GM18861 (cell line): ENCODE data around the gene RUNX2.
"Not testable (repeated sequence)": the region's sequence is repeated elsewhere in the genome, so short reads cannot be mapped to it uniquely, and the experiment has no call there.

ENCODE experiments used
- ATAC-seq: cut with Tn5 transposase; IDR thresholded peaks from one replicate; pipeline ENCODE4 v1.9.1; 2021; ENCODE audit not compliant: unreplicated experiment

RUNX2 gene

GRCh38 chr6:45450831-45451230 lies 122.7 kb downstream of the RUNX2 start:
- ATAC-seq, result no peak

DNA sequence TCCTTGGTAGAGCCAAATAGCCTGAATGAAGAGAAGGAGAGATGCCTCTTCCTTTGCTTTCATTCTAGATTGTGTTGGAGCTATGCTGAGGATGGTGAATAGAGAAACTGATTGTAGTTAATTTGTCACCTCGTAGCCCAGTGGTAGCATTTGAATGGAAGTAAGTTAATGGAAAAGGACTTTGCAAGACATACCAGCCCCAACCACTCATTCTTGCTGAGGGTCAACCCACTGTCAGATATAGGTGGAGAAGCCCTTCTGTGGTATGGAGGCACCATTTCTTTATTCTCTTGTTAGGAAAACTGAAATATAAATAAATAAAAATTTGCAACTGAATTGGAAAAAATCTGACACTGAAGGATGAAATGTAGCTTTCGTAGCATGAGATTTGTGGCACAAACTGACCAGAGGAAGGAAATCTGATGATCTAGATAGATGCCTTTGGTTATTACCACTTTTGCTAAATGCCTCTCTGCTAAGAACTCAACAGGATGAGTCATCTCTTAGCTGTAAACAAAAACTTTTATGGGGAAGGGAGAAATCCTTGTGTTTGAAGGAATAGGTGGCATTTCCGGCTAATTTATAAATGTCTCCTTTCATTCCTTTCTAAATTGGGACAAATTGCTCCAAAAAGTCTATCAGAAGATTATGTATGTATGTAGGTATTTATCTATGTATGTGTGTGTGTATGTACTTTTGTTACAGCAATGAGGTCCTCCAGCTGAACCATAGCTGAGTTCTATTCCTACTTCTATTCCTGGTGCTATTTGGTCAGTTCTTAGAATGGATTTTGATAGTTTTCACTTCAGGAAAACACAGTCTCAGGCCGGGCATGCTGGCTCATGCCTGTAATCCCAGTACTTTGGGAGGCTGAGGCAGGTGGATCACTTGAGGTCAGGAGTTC lies 126.1 kb downstream of the RUNX2 start:
- ATAC-seq, result no peak

GRCh38 chr6:45455408-45455807 lies 127.3 kb downstream of the RUNX2 start:
- no peak for ATAC-seq

DNA sequence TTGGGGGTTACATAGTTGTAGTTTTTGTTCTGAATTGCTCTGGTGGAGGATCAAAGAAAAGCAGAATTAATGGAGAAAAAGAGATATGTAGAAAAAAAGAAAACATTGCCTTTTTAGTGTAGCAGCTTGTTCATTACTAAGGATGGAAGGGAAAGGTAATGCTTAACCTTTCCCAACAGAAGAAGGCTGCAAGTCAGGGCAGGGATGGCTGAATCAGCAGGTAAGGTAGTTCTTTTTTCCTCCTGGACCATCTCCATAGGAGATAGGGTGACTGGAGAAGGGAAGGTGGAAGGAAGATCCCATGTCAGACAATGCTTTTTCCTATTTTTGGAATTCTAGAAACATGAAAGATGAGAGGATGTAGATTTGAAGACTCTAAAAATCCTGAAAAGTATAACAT lies 129.0 kb downstream of the RUNX2 start:
- ATAC-seq, result no peak

GRCh38 chr6:45458672-45459071 lies 130.5 kb downstream of the RUNX2 start:
- ATAC-seq, result no peak

DNA sequence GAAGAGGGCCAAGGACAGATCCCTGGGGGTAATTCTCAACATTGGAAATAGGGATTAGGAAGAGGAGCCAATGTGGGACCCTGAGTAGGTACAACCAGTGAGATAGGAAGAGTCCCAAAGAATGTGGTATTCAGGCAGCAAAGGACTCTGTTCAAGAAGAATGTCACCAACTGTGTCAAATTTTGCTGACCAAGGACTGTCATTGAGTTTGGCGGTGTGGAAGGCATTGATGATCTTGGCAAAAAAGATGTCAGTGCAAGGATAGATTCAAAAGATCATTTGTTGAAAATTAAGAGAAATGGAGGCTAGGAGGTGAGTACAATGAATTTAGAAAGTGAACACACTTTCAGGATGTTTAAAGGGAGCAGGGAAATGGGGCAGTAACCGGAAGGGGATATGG lies 132.0 kb downstream of the RUNX2 start:
- ATAC-seq, result no peak

- ATAC-seq, result no peak
Measured at GRCh38 chr6:45461486-45461885, 133.4 kb downstream of the RUNX2 start.

- no peak for ATAC-seq
Measured at GRCh38 chr6:45462190-45463134, 134.3 kb downstream of the RUNX2 start.

DNA sequence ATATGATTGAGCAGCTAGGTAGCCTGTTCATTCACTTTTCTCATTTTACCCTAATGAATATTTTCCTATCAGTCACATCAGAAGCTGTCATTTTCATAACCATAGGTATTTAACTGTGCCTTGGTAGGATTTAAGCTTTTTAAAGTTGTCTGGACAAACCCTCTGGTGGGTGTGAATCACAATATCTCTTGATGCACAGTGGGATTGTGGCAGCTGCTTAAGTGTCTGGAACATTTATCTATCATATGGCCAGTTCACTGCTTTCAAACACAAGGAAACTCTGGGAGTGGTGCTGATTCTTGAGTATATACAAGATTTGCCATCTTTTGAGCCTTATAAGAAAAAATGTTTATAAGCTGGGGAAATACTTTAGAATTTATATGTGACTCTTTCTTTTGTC lies 136.6 kb downstream of the RUNX2 start:
- ATAC-seq, result no peak

DNA sequence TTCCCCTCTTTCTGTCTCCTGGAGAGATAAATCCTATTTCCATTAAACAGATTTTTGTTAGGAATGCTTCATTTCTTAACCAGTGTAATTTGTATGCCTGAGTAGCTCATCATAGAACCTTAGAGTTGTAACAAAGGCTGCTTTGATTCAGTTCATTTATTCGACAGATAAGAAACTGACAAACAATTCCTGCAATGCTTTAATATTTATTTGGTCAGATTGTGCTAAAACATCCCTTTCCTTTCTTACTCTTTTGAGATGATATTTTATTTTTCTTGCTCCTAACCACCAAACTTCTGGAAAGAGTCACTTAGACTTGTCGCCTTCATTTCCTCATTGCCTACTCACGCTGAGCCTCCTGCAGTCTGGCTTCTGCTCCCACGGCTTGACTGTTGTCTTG lies 138.6 kb downstream of the RUNX2 start:
- no peak for ATAC-seq

DNA sequence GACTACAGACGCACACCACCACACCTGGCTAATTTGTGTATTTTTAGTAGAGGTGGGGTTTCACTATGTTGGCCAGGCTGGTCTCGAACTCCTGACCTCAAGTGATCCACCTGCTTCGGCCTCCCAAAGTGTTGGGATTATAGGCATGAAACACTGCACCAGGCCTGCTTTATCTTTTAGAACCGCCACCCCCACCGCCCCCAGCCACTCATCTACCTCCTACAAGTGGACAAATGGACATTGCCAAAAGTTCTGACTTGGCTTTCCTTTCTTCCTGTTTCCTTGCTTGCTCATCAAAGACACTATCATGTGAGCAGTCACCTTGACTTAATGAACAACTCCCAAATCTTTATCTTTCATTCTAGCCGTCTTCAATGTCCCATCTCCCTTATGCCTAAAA lies 139.3 kb downstream of the RUNX2 start:
- not testable (repeated sequence) for ATAC-seq

DNA sequence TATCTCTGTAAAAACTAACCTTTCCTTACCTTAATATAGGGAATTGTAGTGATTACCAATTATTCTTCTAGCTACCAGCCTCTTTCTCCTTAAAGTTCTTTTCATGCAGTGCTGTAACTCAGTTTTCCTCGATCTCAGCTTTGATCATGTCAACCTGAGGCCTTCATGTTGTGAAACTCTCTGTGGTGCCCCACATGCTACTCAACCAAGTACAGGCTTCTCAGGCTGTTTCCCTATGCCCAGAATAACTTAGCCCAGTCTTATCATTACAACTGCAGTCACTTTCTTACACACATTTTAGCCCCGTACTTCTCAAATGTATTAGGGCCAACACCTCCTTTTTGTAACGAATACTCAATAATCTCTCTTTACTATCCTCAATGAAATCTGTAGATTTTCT lies 139.7 kb downstream of the RUNX2 start:
- ATAC-seq, result no peak

GRCh38 chr6:45469663-45470062 lies 141.5 kb downstream of the RUNX2 start:
- ATAC-seq, result no peak

DNA sequence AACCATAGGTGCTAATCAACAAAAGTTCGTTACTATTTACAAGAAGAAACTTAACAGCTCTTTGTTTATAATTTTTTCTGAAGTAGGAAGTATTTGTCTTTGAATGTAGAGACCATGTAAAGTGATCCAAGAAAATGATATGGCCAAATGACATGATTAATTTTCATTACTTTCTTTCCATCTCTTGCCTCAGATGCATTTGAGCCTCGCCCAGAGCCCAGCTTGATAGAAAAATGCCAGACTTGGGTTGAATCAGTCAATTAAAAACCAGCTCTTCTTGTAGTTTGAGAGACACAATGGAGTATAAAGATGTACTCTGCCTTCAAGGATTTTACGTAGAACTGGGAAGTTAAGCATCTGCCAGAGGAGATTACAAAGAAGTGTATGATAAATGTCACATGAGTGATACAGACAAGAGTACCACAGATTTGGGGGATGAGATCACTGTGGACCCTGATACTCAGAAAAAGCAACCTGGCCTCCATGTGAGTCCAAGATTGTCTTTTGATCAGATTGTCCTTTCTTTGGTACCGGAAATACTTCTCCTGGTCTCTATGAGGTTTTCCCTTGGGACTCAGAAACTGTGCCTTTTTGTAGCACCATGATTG lies 142.1 kb downstream of the RUNX2 start:
- no peak for ATAC-seq

GRCh38 chr6:45472382-45472781 lies 144.3 kb downstream of the RUNX2 start:
- ATAC-seq, result no peak

GRCh38 chr6:45473121-45473993 lies 145.2 kb downstream of the RUNX2 start:
- no peak for ATAC-seq

- no peak for ATAC-seq
Measured at GRCh38 chr6:45474376-45474775, 146.2 kb downstream of the RUNX2 start.

GRCh38 chr6:45476341-45476740 lies 148.2 kb downstream of the RUNX2 start:
- ATAC-seq, result no peak

DNA sequence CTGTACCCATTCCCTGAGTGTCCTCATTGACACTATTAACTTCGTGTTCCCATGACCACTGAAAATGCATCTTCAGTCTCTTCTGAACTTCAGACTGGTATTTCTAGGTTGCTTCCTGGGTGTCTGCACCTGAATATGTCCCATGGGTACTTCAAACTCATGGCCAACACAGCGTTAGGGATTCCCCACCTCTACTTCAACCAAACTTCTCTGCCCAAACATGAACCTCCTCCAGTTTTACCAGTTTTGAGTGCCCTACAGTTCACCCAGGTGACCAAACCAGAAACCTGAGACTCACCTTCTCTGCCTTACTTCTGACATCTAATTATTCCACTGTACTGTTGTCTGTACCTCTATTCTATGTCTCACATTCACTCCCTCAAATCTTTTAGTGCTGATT lies 149.1 kb downstream of the RUNX2 start:
- ATAC-seq, result no peak

- no peak for ATAC-seq
Measured at GRCh38 chr6:45477790-45478189, 149.7 kb downstream of the RUNX2 start.
